ENCODE results near the gene GADD45A. TPM values are rescaled to one million over a fixed set of nuclear protein-coding genes. Genes with fewer than 3 reads are reported as not detected.

Gene GADD45A
- total and polyA plus RNA-seq, 4 donors: 26.3 to 57.9 (median 33.4) TPM

- no peak overlapping the region for H3K9ac ChIP-seq (ENCODE audit: low read depth in 1 of 2, low read length in 2 of 2)
- no peaks in the 10 kb centered on the region for H3K27me3 ChIP-seq (ENCODE audit: control insufficient read depth in 4 of 4, insufficient read depth in 4 of 4, low read length in 3 of 4)
- no peak overlapping the region for H3K27ac ChIP-seq (ENCODE audit: low read depth in 1 of 2, low read length in 2 of 2)
- TF ChIP-seq FOXA1 (IDR thresholded peaks at IDR 0.05) (no peak), REST (IDR thresholded peaks at IDR 0.05) (no peak), HNF4A (conservative IDR thresholded peaks at IDR 0.05) (no peak), GABPA (IDR thresholded peaks at IDR 0.05 in 1 of 2, conservative IDR thresholded peaks at IDR 0.05 in 1 of 2) (no peak), ATF3 (IDR thresholded peaks at IDR 0.05) (no peak), NR2F2 (IDR thresholded peaks at IDR 0.05) (no peak)
- H3K4me3 ChIP-seq (ENCODE audit: low read depth in 1 of 3, low read length in 3 of 3): no peak overlapping the region
- H3K36me3 ChIP-seq (ENCODE audit: control insufficient read depth in 4 of 4, insufficient read depth in 3 of 4, low read depth in 1 of 4, low read length in 3 of 4): peaks cover 0 to 14% (median 6%) of the 10 kb centered on the region in 4 donors
- H3K9me3 ChIP-seq (ENCODE audit: control insufficient read depth in 4 of 4, low read length in 3 of 4): no peaks in the 10 kb centered on the region
- DNase-seq (ENCODE audit: low spot score): no peak
- 86% methylated on average over 10 of the region's 10 CpGs for WGBS
- H3K4me1 ChIP-seq (ENCODE audit: control insufficient read depth in 4 of 4, insufficient read depth in 4 of 4, low read length in 3 of 4): no peaks in the 10 kb centered on the region
Measured at GRCh38 chr1:67705735-67706453, 20.9 kb downstream of the GADD45A start.

- 94% methylated on average over 8 of the region's 8 CpGs for WGBS
Measured at GRCh38 chr1:67708606-67709005, 23.6 kb downstream of the GADD45A start.

More at GRCh38 chr1:67708606-67709005, 23.6 kb downstream of the GADD45A start:
- Histone ChIP-seq H3K27me3 (ENCODE audit: control insufficient read depth in 4 of 4, insufficient read depth in 4 of 4, low read length in 3 of 4) (no peaks in the 10 kb centered on the region), H3K4me1 (ENCODE audit: control insufficient read depth in 4 of 4, insufficient read depth in 4 of 4, low read length in 3 of 4) (peaks cover 0 to 4% (median 0%) of the 10 kb centered on the region in 4 donors), H3K36me3 (ENCODE audit: control insufficient read depth in 4 of 4, insufficient read depth in 3 of 4, low read depth in 1 of 4, low read length in 3 of 4) (peaks cover 0 to 14% (median 6%) of the 10 kb centered on the region in 4 donors), H3K9me3 (ENCODE audit: control insufficient read depth in 4 of 4, low read length in 3 of 4) (no peaks in the 10 kb centered on the region), H3K27ac (ENCODE audit: low read depth in 1 of 2, low read length in 2 of 2) (no peak overlapping the region), H3K9ac (ENCODE audit: low read depth in 1 of 2, low read length in 2 of 2) (no peak overlapping the region), H3K4me3 (ENCODE audit: low read depth in 1 of 3, low read length in 3 of 3) (no peak overlapping the region)
- TF ChIP-seq EGR1 (IDR thresholded peaks at IDR 0.05; ENCODE audit: low read depth in 2 of 2) (no peak), ZBTB33 (IDR thresholded peaks at IDR 0.05) (no peak), RAD21 (IDR thresholded peaks at IDR 0.05) (no peak), HNF4G (IDR thresholded peaks at IDR 0.05) (no peak), ATF3 (IDR thresholded peaks at IDR 0.05) (no peak), FOXA1 (IDR thresholded peaks at IDR 0.05) (no peak), REST (IDR thresholded peaks at IDR 0.05) (no peak), GABPA (IDR thresholded peaks at IDR 0.05 in 1 of 2, conservative IDR thresholded peaks at IDR 0.05 in 1 of 2) (no peak), YY1 (IDR thresholded peaks at IDR 0.05) (no peak), SP1 (IDR thresholded peaks at IDR 0.05) (no peak), JUND (IDR thresholded peaks at IDR 0.05) (no peak), FOXA2 (IDR thresholded peaks at IDR 0.05) (no peak), MAX (IDR thresholded peaks at IDR 0.05) (no peak), HNF4A (conservative IDR thresholded peaks at IDR 0.05) (no peak), TAF1 (conservative IDR thresholded peaks at IDR 0.05) (no peak), CTCF (IDR thresholded peaks at IDR 0.05; ENCODE audit: low read depth, low read length, missing input control) (no peak), RXRA (IDR thresholded peaks at IDR 0.05) (no peak), NR2F2 (IDR thresholded peaks at IDR 0.05) (no peak)
- no peak for DNase-seq (ENCODE audit: low spot score)
